GM12878 (cell line): Measurements from ENCODE around the gene DDX24.

Source experiments
- CBFB ChIP-seq: IDR thresholded peaks from 2 replicates; pipeline ENCODE4 v1.6.1; 2016; ENCODE audit warnings: antibody characterized with exemption, low read depth
- CTCF ChIP-seq, 3 experiments: IDR thresholded peaks in 2 of 3; conservative IDR thresholded peaks in 1 of 3; 2 replicates each; pipeline ENCODE4 v1.5.1; 2011; ENCODE audit warnings: low read depth in 3 of 3, low read length in 3 of 3, mild to moderate bottlenecking in 3 of 3, control low read depth in 2 of 3, moderate library complexity in 2 of 3, inconsistent platforms in 1 of 3, mixed read lengths in 1 of 3; ENCODE audit not compliant: control insufficient read depth in 2 of 3, insufficient read depth in 1 of 3; ENCODE audit errors: extremely low read depth in 1 of 3
- EGR1 ChIP-seq, 2 experiments: IDR thresholded peaks; 1 replicate in 1 of 2; 2 replicates in 1 of 2; pipeline ENCODE4 v1.6.1; 2011 to 2012; ENCODE audit warnings: low read depth in 2 of 2, low read length in 2 of 2, borderline replicate concordance in 1 of 2, mild to moderate bottlenecking in 1 of 2, moderate library complexity in 1 of 2
- EP300 ChIP-seq, 2 experiments: fragments of 150-350 bp in 1 of 2; IDR thresholded peaks; 2 replicates each; pipeline ENCODE4 v1.6.1; 2011 to 2012; ENCODE audit warnings: low read depth in 2 of 2, low read length in 2 of 2, borderline replicate concordance in 1 of 2, improper control_type of control experiment in 1 of 2, inconsistent platforms in 1 of 2; ENCODE audit not compliant: control insufficient read depth in 1 of 2
- FOXK2 ChIP-seq: fragments of 450-650 bp; IDR thresholded peaks from 2 replicates; pipeline ENCODE4 v1.6.1; 2017; ENCODE audit warnings: mild to moderate bottlenecking, moderate library complexity
- IRF3 ChIP-seq: fragments of 450-650 bp; IDR thresholded peaks from 2 replicates; pipeline ENCODE4 v1.6.1; 2014; ENCODE audit warnings: mild to moderate bottlenecking
- MAX ChIP-seq: IDR thresholded peaks from 2 replicates; pipeline ENCODE4 v1.6.1; 2012; ENCODE audit warnings: low read depth, low read length, improper control_type of control experiment
- NFXL1 ChIP-seq: fragments of 450-650 bp; IDR thresholded peaks from 2 replicates; pipeline ENCODE4 v1.6.1; 2017; ENCODE audit warnings: antibody characterized with exemption, mild to moderate bottlenecking, borderline replicate concordance
- POLR2A ChIP-seq: IDR thresholded peaks from 2 replicates; pipeline ENCODE4 v1.6.1; 2011; ENCODE audit warnings: low read depth, mild to moderate bottlenecking, low read length
- RAD51 ChIP-seq: fragments of 450-650 bp; IDR thresholded peaks from 2 replicates; pipeline ENCODE4 v1.6.1; 2016; ENCODE audit warnings: moderate library complexity, mild to moderate bottlenecking, inconsistent platforms
- RBBP5 ChIP-seq: fragments of 200-600 bp; sonication (generic); conservative IDR thresholded peaks from 2 replicates; pipeline ENCODE4 v1.6.1; 2016
- TARDBP ChIP-seq: IDR thresholded peaks from 2 replicates; pipeline ENCODE4 v1.6.1; 2016; ENCODE audit warnings: borderline replicate concordance
- TCF12 ChIP-seq: IDR thresholded peaks from 2 replicates; pipeline ENCODE4 v1.6.1; 2011; ENCODE audit warnings: low read depth, mild to moderate bottlenecking, low read length
- ZNF274 ChIP-seq: IDR thresholded peaks from one replicate; pipeline ENCODE4 v1.8.0; 2011; ENCODE audit not compliant: insufficient read length, insufficient read depth

- TF ChIP-seq POLR2A: no peak
- no peak for TF ChIP-seq MAX
- no peak for TF ChIP-seq CTCF (IDR thresholded peaks at IDR 0.05 in 2 of 3, conservative IDR thresholded peaks at IDR 0.05 in 1 of 3; ENCODE audit: control insufficient read depth in 2 of 3, extremely low read depth in 1 of 3, insufficient read depth in 1 of 3, low read depth in 3 of 3, low read length in 3 of 3)
- no peak for TF ChIP-seq CBFB
- no peak for TF ChIP-seq RBBP5
- TF ChIP-seq TARDBP: no peak
- TF ChIP-seq IRF3: no peak
- no peak for TF ChIP-seq RAD51
- TF ChIP-seq NFXL1: no peak
- TF ChIP-seq EGR1 (IDR thresholded peaks at IDR 0.05; ENCODE audit: borderline replicate concordance in 1 of 2, low read depth in 2 of 2, low read length in 2 of 2): no peak
- no peak for TF ChIP-seq FOXK2
- no peak for TF ChIP-seq ZNF274
- TF ChIP-seq TCF12: no peak
- TF ChIP-seq EP300 (IDR thresholded peaks at IDR 0.05; ENCODE audit: borderline replicate concordance in 1 of 2, control insufficient read depth in 1 of 2, low read depth in 2 of 2, low read length in 2 of 2): no peak
These were observed 32.5 kb upstream of the DDX24 start for GRCh38 chr14:94113490-94113889.
